MM.1S (cell line): Measurements from ENCODE around the gene SPTSSB.

ENCODE experiments used
- DNase-seq: peaks from one replicate; pipeline ENCODE4 v3.0.0-alpha.2; 2015
- H2AFZ ChIP-seq: fragments of 300-600 bp; sonication (generic); 2 replicates; pipeline ENCODE4 v1.6.0; 2016; ENCODE audit warnings: antibody characterized with exemption, low read length
- H3F3A ChIP-seq: fragments of 300-600 bp; sonication (generic); 2 replicates; pipeline ENCODE4 v1.6.1; 2016; ENCODE audit warnings: mild to moderate bottlenecking, antibody characterized with exemption, low read length, moderate library complexity, mixed read lengths; ENCODE audit not compliant: insufficient read depth
- H3K27ac ChIP-seq: fragments of 300-600 bp; sonication (generic); 2 replicates; pipeline ENCODE4 v1.5.1; 2016; ENCODE audit warnings: mild to moderate bottlenecking, low read length
- H3K27me3 ChIP-seq: fragments of 300-600 bp; sonication (generic); replicated peaks from 2 replicates; pipeline ENCODE4 v1.6.0; 2016; ENCODE audit warnings: low read length; ENCODE audit not compliant: insufficient read depth
- H3K36me3 ChIP-seq: fragments of 300-600 bp; sonication (generic); replicated peaks from 2 replicates; pipeline ENCODE4 v1.6.1; 2016; ENCODE audit warnings: mild to moderate bottlenecking, low read length, mixed read lengths; ENCODE audit not compliant: insufficient read depth
- H3K4me1 ChIP-seq: fragments of 300-600 bp; sonication (generic); 2 replicates; pipeline ENCODE4 v1.6.1; 2016; ENCODE audit warnings: low read length, mixed read lengths
- H3K4me2 ChIP-seq: fragments of 300-600 bp; sonication (generic); 2 replicates; pipeline ENCODE4 v1.6.0; 2016; ENCODE audit warnings: low read depth, low read length
- H3K4me3 ChIP-seq: fragments of 300-600 bp; sonication (generic); 2 replicates; pipeline ENCODE4 v1.5.1; 2016; ENCODE audit warnings: low read length, mixed read lengths
- H3K79me2 ChIP-seq: fragments of 300-600 bp; sonication (generic); 2 replicates; pipeline ENCODE4 v1.6.1; 2016; ENCODE audit warnings: mixed run types, low read length, mixed read lengths
- H3K9ac ChIP-seq: fragments of 300-600 bp; sonication (generic); 2 replicates; pipeline ENCODE4 v1.6.1; 2016; ENCODE audit warnings: low read length, mixed read lengths
- H3K9me2 ChIP-seq: fragments of 300-600 bp; sonication (generic); replicated peaks from 2 replicates; pipeline ENCODE4 v1.6.1; 2016; ENCODE audit warnings: mild to moderate bottlenecking, low read length, mixed read lengths; ENCODE audit not compliant: insufficient read depth
- H3K9me3 ChIP-seq: fragments of 300-600 bp; sonication (generic); replicated peaks from 2 replicates; pipeline ENCODE4 v1.6.1; 2016; ENCODE audit warnings: mild to moderate bottlenecking, low read length, mixed read lengths; ENCODE audit not compliant: insufficient read depth
- H4K20me1 ChIP-seq: fragments of 300-600 bp; sonication (generic); 2 replicates; pipeline ENCODE4 v1.6.1; 2016; ENCODE audit warnings: mild to moderate bottlenecking, low read length, moderate library complexity, mixed read lengths; ENCODE audit not compliant: insufficient read depth
- CTCF ChIP-seq: fragments of 300-600 bp; sonication (generic); IDR thresholded peaks from 2 replicates; pipeline ENCODE4 v1.5.1; 2016; ENCODE audit warnings: antibody characterized with exemption, low read length, mixed read lengths
- EZH2 ChIP-seq: fragments of 300-600 bp; sonication (generic); optimal IDR thresholded peaks from 2 replicates; pipeline ENCODE3; 2017; ENCODE audit warnings: low read depth, mild to moderate bottlenecking, antibody characterized with exemption, low read length, mixed read lengths
- EZH2phosphoT487 ChIP-seq: fragments of 300-600 bp; sonication (generic); IDR thresholded peaks from 2 replicates; pipeline ENCODE4 v1.6.1; 2018; ENCODE audit warnings: antibody characterized with exemption, low read length

SPTSSB gene

DNA sequence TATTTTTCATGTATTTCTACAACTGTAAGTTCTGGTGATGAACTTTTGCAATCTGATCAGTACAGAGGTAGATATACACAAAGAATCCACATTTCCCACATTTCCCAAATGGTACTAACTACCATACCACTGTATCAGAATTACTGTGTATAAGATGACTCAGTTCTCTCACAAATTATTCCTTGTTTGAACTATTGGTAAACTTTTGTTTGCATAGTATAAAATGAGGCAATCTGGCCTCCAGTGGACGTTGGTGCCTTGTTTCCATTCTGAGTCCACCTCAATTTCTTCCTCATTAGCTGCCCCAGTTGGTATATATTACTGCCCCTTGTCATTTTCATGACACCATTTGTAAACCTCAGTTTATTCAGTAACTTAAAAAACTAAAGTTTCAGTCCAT is 38.5 kb downstream of the SPTSSB start:
- H3K27me3 ChIP-seq, result no peaks in the 10 kb centered on the region
- TF ChIP-seq EZH2phosphoT487 (no peak), CTCF (no peak), EZH2 (no peak)
- DNase-seq, result no peak
- H3K4me3 ChIP-seq, result no peak overlapping the region
- no peaks in the 10 kb centered on the region for H3K9me2 ChIP-seq
- H3K27ac ChIP-seq, result no peak overlapping the region
- no peaks in the 10 kb centered on the region for H3K9me3 ChIP-seq
- no peak overlapping the region for H3K9ac ChIP-seq
- no peak overlapping the region for H3K4me2 ChIP-seq
- H3K4me1 ChIP-seq, result no peaks in the 10 kb centered on the region
- no peaks in the 10 kb centered on the region for H3K36me3 ChIP-seq
- H3F3A ChIP-seq, result no peaks in the 10 kb centered on the region
- no peak overlapping the region for H2AFZ ChIP-seq
- no peaks in the 10 kb centered on the region for H3K79me2 ChIP-seq
- no peaks in the 10 kb centered on the region for H4K20me1 ChIP-seq

GRCh38 chr3:161325059-161325458 is 46.3 kb downstream of the SPTSSB start:
- H3K4me3 ChIP-seq, result no peak overlapping the region
- H3K9me3 ChIP-seq, result no peaks in the 10 kb centered on the region
- no peak overlapping the region for H3K9ac ChIP-seq
- H3K4me2 ChIP-seq, result no peak overlapping the region
- H3K27ac ChIP-seq, result no peak overlapping the region
- H2AFZ ChIP-seq, result no peak overlapping the region
- no peaks in the 10 kb centered on the region for H3F3A ChIP-seq
- H3K27me3 ChIP-seq, result no peaks in the 10 kb centered on the region
- H3K79me2 ChIP-seq, result no peaks in the 10 kb centered on the region
- H3K9me2 ChIP-seq, result no peaks in the 10 kb centered on the region
- H3K4me1 ChIP-seq, result no peaks in the 10 kb centered on the region
- TF ChIP-seq CTCF (no peak), EZH2 (no peak)
- H3K36me3 ChIP-seq, result no peaks in the 10 kb centered on the region
- no peaks in the 10 kb centered on the region for H4K20me1 ChIP-seq
- no peak for DNase-seq

DNA sequence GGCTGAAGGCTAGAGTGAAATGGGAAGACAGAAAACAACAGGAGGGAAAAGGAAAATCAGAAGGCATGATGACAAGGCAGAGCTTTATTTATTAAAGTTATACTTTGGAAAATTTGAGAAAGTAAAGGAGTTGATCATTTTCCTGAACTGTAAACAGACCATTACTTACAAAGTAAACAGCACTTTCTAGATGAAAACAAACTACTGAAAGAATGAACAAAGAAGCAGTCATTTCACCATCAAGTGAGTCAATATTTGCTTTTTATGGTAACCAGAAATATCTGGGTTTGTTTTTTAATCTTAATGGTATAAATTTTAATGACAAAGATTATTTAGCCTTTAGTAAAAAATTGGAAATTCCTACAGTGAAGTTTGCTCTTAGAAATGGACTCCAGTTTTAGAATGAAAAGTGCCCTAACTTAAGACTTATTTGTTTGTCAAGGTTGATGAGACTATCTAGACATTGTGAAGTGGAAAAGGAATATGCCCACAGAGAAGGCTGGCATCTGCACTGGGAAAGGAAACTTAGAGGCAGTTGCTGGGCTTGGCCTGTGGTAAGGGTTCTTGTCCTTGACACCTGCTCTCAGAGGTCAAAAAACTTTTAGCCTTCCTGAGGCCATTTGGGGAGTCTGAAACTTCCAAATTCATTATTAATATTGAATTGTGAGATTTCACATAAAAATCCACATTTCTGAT is 47.2 kb downstream of the SPTSSB start:
- no peaks in the 10 kb centered on the region for H3K27me3 ChIP-seq
- no peaks in the 10 kb centered on the region for H3K36me3 ChIP-seq
- no peaks in the 10 kb centered on the region for H3K79me2 ChIP-seq
- no peak overlapping the region for H3K4me3 ChIP-seq
- no peaks in the 10 kb centered on the region for H4K20me1 ChIP-seq
- no peaks in the 10 kb centered on the region for H3K9me3 ChIP-seq
- no peak overlapping the region for H3K9ac ChIP-seq
- H3K27ac ChIP-seq, result no peak overlapping the region
- H3F3A ChIP-seq, result no peaks in the 10 kb centered on the region
- no peak for DNase-seq
- no peak overlapping the region for H3K4me2 ChIP-seq
- no peaks in the 10 kb centered on the region for H3K9me2 ChIP-seq
- no peak overlapping the region for H2AFZ ChIP-seq
- TF ChIP-seq CTCF, result no peak
- H3K4me1 ChIP-seq, result no peaks in the 10 kb centered on the region
